MM.1S (cell line): Measurements from ENCODE around the gene SSU72.

Experiments used
- EZH2 ChIP-seq: fragments of 300-600 bp; sonication (generic); optimal IDR thresholded peaks from 2 replicates; pipeline ENCODE3; 2017; ENCODE audit warnings: low read depth, mild to moderate bottlenecking, antibody characterized with exemption, low read length, mixed read lengths
- EZH2phosphoT487 ChIP-seq: fragments of 300-600 bp; sonication (generic); IDR thresholded peaks from 2 replicates; pipeline ENCODE4 v1.6.1; 2018; ENCODE audit warnings: antibody characterized with exemption, low read length
- TF ChIP-seq, protein P1 (sequence below): fragments of 300-600 bp; sonication (generic); IDR thresholded peaks from 2 replicates; pipeline ENCODE4 v1.5.1; 2016; ENCODE audit warnings: antibody characterized with exemption, low read length, mixed read lengths

DNA sequence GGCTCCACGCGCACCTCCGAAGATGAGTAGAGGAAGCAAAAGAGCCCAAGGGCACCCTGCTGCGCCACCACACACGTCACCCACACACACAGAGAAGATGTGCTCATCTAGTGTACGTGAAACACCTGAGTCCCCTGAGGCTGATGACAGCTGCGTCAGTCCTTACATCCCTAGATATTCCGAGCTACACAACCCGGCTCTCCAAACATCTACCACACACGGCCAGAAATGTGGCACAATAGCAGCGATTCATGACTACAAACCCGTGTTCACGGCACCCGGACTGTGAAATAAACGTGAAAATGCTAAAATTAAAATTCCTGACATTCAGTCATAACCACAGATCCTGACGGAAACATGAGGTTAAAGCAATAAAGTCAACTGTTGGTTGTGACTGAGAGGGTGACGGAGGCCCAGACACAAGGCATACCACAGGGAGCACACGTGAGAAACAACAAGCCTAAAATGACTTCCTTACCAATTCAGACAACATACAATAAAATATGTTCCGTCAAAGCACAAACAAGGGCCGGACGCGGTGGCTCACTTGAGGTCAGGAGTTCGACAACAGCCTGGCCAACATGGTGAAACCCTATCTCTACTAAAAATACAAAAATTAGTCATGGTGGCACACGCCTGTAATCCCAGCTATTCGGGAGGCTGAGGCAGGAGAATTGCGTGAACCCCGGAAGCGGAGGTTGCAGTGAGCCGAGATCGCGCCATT is 7.3 kb downstream of the SSU72 start:
- TF ChIP-seq, protein P1, sequence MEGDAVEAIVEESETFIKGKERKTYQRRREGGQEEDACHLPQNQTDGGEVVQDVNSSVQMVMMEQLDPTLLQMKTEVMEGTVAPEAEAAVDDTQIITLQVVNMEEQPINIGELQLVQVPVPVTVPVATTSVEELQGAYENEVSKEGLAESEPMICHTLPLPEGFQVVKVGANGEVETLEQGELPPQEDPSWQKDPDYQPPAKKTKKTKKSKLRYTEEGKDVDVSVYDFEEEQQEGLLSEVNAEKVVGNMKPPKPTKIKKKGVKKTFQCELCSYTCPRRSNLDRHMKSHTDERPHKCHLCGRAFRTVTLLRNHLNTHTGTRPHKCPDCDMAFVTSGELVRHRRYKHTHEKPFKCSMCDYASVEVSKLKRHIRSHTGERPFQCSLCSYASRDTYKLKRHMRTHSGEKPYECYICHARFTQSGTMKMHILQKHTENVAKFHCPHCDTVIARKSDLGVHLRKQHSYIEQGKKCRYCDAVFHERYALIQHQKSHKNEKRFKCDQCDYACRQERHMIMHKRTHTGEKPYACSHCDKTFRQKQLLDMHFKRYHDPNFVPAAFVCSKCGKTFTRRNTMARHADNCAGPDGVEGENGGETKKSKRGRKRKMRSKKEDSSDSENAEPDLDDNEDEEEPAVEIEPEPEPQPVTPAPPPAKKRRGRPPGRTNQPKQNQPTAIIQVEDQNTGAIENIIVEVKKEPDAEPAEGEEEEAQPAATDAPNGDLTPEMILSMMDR: no peak
- TF ChIP-seq EZH2: no peak
- no peak for TF ChIP-seq EZH2phosphoT487
